ENCODE data around the gene SHISA3.

- TF ChIP-seq POLR2AphosphoS5 (IDR thresholded peaks at IDR 0.05) = no peak
- no peak for TF ChIP-seq CTCF (IDR thresholded peaks at IDR 0.05)
- no peak for TF ChIP-seq POLR2A (IDR thresholded peaks at IDR 0.05)
Observed at GRCh38 chr4:42391981-42392380, 5.3 kb upstream of the SHISA3 start.

Data from upper lobe of left lung (tissue), 4 donors.